Measurements from ENCODE around the gene PSMD14. TPM values are rescaled to one million over a fixed set of nuclear protein-coding genes. Genes with fewer than 3 reads are reported as not detected.

PSMD14 gene
- total RNA-seq, 2 donors from 2014 or later: 25.2 to 59.5 TPM

DNA sequence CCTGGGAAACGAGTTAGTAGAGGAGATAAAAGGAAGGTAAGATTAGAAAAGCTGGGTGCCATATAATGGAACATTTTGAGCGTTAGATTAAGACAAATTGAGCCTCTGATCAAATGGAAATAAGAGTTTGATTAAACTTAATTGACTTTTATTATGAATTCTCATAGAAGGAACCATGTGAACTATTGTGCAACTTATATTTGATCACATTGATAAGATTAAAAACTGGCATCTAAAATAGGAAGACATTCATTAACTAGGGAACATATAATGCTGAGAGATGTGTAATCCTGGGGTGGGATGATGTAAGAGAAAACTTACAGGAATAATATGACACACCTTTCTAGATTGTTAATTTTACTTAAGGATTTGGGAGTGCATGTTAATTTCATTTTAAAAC lies 130.4 kb downstream of the PSMD14 start:
- no peak for TF ChIP-seq CTCF (IDR thresholded peaks at IDR 0.05)
- no peak for ATAC-seq (ENCODE audit: insufficient number of reproducible peaks, low FRiP score, low read depth)
- Histone ChIP-seq H3K27me3 (replicated peaks; ENCODE audit: insufficient read depth) (no peaks in the 10 kb centered on the region), H3K9me3 (no peaks in the 10 kb centered on the region), H3K27ac (no peak overlapping the region), H3K4me3 (no peak overlapping the region), H3K36me3 (no peaks in the 10 kb centered on the region), H3K4me1 (ENCODE audit: control insufficient read depth in 1 of 2, low read depth in 2 of 2) (no peaks in the 10 kb centered on the region)
- DNase-seq (ENCODE audit: low spot score): no peak

- no peak for TF ChIP-seq CTCF (IDR thresholded peaks at IDR 0.05)
- H3K36me3 ChIP-seq: no peaks in the 10 kb centered on the region
- H3K4me1 ChIP-seq (ENCODE audit: control insufficient read depth in 1 of 2, low read depth in 2 of 2): no peaks in the 10 kb centered on the region
- no peak for ATAC-seq (ENCODE audit: insufficient number of reproducible peaks, low FRiP score, low read depth)
- H3K27me3 ChIP-seq (replicated peaks; ENCODE audit: insufficient read depth): no peaks in the 10 kb centered on the region
- H3K27ac ChIP-seq: no peak overlapping the region
- no peak overlapping the region for H3K4me3 ChIP-seq
- no peak for DNase-seq (ENCODE audit: low spot score)
- no peaks in the 10 kb centered on the region for H3K9me3 ChIP-seq
These were observed 136.9 kb downstream of the PSMD14 start for GRCh38 chr2:161445097-161445496.

DNA sequence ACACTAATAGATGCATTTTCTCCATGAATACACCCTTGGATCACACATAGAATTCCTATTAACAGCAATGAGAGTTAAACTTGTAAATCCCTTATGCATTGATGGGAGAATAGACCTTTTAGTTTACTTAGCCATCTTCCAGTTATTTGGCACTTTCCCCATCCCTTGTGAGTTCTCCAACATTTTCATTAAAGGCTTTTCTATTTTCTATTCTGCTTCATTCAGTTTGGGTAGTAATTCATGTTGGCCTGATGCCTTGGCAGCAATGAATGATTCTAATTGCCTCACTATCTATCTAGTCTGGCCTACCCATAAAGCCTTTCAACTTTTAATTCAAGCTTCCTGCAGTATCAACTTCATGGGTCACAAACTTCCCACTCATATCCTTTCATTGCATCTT lies 140.2 kb downstream of the PSMD14 start:
- DNase-seq (ENCODE audit: low spot score) (no peak), ATAC-seq (ENCODE audit: insufficient number of reproducible peaks, low FRiP score, low read depth) (no peak)
- no peaks in the 10 kb centered on the region for H3K36me3 ChIP-seq
- no peaks in the 10 kb centered on the region for H3K9me3 ChIP-seq
- no peak overlapping the region for H3K4me3 ChIP-seq
- H3K4me1 ChIP-seq (ENCODE audit: control insufficient read depth in 1 of 2, low read depth in 2 of 2): no peaks in the 10 kb centered on the region
- no peak overlapping the region for H3K27ac ChIP-seq
- no peak for TF ChIP-seq CTCF (IDR thresholded peaks at IDR 0.05)
- H3K27me3 ChIP-seq (replicated peaks; ENCODE audit: insufficient read depth): no peaks in the 10 kb centered on the region

Other genes starting within 250 kb of the PSMD14 start
- 10 to 100 TPM; 59.2 to 86.8 TPM for gene TANK, start 148.0 kb upstream of the PSMD14 start, total RNA-seq
- not detected for gene TBR1, start 107.9 kb downstream of the PSMD14 start, total RNA-seq

Data from thoracic aorta (tissue), 2 donors.